ENCODE measurements around the gene PICK1.

PICK1 gene

DNA sequence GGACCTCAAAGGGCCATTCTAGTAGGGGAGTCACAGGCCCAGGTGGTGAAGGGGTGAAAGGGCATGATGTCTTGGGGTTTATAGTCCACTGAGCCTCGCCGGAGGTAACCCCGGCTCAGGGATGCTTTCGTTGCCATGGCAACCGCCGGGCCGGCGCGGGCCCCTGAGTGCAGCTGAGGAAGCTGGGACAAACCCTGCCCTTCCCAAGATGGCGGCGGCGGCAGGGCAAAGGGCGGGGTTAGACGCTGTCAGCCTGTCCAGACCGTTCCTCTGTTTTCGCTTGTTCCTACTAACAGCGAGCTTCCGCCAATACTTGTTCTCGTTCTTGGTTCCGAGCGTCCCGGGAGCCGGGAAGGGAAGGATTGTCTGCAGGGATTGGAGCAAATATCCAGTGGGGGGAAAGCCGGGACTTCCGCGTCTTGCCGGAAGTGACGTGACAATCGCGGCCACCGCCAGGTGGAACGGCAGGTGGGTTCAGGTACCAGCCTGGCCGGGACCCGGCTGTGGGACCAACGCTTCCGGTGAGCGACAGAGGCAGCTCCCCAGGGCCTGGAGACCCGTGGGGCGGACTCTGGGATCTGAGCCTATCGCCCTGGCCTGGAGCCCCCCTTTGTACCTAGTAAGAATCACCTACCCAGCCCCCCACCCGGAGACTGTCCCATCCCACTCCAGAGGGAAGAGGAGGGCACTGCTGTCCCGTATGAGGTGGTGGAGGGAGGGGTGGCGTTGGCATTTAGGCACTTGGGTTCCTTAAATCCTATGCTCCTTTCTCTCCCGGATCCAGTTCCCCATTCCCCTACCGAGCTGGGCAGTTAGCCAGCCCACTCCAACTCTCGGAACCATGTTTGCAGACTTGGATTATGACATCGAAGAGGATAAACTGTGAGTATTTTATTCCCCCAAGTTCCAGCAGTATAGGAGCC, at the start of gene PICK1:
Gene PICK1 (plus strand): TSS at position 436 of the 923 bp plus-strand sequence. CDS start 406 bp downstream, at position 842.
- peak; percentile 68 to 70 for DNase-seq (ENCODE audit: low read depth in 2 of 2)

DNA sequence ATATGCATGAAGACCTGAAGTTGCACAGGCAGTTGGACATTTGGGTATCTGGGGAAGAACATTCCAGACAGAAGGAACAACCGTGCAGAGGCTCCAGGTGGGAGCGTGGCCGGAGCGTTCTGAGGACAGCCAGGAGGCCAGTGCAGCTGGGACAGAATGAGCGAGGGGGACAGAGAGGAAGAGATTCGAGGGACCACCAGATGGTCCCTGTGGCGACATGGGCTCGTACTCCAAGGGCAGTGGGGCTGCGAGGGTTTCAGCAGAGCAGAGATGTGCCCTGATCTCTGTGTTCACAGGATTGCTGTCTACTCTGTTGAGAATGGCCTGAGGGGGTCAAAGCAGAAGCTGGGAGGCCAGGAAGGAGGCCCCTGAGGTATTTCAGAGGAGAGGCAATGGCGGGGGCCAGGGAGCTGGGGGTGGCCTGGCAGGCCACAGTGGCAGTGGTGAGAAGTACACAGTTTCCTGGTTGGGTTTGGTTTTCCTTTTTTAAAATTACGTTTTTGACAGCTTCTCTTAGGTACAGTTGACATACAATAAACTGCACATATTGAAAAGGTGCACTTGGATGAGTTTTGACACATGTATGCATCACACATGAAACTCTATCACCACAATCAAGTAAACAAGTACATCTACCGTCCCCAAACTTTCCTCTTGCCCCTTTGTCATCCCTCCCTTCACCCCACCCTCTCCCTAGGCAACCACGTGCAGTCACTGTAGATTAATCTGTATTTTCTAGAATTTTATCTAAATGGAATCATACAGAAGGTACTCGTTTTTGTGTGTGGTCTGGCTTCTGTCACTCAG, 48.0 kb upstream of the PICK1 start:
- DNase-seq (ENCODE audit: low read depth in 2 of 2), result no peak

DNA sequence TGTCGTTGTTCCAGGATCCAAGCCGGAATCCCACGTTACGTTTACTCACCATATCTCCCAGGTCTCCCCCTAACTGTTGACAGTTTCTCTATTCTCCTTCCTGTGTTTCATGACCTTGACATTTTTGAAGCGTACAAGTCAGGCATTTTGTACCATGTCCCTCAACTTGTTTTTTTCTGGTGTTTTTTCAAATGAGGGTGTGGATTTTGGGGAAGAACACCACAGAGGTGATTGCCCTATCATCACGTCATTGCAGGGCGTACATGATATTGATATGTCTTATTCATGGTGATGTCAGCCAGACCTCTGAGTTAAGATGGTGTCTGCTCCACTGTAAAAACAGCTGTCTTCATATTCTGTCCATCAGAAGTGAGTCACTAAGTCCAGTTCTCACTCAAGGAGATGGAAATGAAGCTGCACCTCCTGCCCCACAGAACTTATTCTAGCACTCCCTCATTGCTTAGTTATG, 44.6 kb upstream of the PICK1 start:
- no peak for DNase-seq (ENCODE audit: low read depth in 2 of 2)

DNA sequence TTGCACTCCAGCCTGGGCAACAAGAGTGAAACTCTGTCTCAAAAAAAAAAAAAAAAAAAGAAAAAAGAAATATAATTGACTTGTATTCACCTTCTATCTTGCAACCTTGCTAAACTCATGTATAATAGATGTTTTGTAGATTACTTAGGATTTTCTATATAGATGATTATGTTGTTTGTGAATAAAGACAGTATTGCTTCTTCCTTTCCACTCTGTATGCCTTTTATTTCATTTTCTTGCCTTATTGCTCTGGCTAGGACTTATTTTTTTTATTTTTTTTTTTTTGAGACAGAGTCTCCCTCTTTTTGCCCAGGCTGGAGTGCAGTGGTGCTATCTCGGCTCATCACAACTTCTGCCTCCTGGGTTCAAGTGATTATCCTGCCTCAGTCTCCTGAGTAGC, 43.1 kb upstream of the PICK1 start:
- DNase-seq (ENCODE audit: low read depth in 2 of 2), result no peak

DNA sequence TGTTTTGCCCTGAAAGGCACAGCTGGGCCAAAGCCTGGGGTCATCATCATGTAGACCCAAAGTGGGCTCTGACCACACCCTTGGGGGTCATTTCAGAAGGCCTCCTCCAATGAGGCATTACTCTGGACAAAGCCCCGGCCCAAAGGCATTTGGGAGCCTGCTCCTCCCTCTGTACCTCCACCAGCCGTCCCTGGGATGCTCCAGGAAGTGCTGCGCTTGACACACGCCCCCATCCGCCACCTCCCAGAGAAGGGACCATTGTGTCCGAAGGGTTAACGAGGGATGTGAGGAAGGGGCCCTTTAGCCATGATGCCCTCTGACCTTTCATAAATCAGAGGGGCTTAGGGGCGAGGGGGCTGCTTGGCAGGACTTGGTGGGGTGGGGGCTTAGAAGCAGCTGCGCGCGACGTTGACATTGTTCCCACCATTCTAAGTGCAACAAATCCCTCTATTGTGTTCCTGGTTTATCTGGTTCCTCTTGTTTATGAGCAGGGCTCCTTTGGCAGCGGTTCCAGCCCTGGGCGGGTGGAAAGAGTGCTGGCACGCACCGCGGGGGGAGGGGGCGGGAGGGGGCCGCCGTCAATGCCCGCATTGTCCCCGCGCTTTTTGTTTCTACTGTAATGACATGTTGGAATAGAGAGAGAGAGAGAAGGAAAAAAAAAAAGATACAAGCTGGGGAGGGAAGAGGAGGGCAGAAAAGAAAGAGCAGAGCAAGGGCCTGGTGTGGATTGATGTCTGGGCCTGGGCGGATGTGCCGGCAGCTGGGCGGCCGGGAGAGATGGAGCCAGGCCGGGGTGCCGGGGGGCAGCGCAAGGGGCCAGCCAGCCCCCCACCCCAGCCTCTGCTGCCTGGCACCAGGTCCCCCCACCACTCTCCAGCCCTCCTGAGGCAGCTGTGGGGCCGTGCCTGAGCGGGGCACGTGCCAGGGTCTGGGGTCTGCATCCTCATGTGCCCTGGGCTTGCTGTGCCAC, 40.7 kb upstream of the PICK1 start:
- DNase-seq (ENCODE audit: low read depth in 2 of 2), result no peak

DNA sequence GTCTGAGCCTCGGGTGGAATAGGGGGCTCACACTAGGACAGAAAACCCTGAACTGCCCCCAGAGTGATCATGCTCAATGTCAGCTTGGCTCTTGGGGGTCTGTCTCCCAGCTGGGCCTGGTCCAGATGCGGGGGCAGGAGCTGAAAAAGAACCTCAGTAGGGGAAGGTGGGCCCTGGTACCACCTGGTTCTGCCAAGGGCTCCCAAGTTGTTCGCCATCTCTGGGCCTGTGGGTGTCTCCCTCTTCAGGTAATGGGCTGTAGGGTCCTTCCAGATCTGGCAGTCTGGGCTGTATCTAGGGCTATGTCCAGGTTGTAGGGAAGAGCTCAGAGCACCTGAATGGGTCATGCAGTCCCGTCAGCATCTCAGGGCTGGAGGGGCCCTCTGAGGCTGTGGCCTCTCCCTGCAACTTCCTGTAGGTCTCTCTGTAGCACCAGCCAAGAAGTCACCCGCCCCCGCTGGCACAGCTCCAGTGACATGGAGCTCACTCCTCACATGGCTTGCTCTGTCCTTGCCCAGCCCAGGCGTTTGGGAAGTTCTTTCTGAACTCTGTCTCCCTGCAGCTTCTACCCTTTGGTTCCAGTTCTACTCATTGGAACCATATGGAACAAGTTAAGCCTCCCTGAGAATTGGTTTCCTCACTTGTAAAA, 39.8 kb upstream of the PICK1 start:
- DNase-seq (ENCODE audit: low read depth in 2 of 2), result no peak

DNA sequence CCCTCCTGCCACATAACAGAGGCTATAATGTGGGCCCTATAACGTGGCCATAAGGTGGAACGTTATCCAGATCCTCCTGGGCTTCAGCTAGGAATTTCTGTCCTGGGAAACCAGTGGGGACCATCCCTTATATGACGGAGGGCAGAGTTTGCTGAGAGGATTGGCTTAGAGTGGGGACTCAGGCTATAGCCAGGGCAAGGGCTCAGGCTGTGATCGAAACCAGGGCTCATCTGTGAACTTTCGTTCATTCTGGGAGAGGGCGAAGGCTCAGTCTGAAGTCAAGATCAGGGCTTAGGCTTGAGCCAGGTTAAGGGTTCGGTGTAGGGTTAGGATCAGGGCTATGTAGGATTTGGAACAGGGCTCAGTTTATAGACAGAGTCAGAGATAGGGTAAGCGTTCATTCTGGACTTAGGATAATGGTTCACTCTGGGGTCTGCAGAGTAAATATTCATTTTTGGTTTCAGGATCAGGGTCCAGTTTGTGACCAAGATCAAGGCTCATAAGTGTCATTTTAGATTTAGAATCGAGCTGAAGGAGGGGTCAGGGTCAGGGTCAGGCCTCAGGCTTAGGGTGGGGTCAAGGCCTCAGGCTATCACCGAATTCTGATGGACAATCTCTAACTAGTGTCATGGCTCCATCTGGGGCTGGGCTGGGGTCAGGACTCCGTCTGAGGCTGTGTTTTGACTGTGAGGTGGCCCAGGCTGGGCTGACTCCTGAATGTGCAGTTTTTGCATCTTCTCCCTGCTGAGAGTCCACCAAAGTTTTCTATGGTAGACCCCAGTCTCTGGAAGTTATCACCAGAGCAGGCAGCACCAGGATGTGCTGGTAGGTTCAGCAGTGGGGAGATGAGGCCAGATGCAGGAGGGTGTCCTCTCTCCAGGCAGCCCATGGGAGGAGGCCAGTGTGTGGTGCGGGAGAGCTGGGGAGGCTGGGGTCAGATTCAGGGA, 39.0 kb upstream of the PICK1 start:
- DNase-seq (ENCODE audit: low read depth in 2 of 2), result no peak

DNA sequence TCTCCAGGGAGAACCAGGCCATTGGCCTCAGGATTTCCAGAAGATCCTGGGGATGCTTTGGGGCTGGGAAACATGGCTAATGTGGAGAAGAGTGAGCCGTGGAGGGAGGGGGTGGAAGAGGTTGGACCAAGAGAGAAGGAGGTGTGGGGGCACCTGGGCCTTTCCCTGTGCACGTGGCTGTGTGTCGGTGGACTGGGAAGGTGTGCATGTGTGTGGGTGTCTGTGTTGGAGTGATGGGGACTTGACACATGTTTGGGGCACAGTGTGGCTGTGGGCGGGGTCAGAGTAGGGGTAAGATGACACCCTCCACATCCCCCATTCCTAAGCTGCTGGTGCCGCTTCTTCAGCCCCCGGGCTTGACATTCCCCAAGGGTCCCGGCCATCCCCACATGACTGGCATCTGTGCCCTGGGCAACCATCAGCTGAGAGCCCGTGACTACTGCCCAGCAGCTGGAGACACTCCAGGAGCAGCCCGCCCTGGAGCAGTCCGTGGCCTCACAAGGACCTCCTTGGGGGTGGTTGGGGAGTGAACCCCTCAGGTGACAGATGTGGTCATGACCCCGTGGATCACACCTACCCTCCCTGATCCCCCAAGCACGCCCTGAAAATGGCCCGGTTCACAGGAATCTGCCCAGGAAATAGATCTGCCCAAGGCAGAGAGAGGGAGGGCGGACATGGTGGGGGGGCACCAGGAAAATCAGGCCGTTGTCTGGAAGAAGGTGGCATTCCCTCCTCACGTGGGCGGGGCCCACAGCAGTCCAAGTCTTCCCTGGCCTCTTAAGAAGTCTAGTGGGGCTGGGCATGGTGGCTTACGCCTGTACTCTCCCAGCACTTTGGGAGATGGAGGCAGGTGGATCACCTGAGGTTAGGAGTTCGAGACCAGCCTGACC, 38.0 kb upstream of the PICK1 start:
- DNase-seq (ENCODE audit: low read depth in 2 of 2), result no peak

DNA sequence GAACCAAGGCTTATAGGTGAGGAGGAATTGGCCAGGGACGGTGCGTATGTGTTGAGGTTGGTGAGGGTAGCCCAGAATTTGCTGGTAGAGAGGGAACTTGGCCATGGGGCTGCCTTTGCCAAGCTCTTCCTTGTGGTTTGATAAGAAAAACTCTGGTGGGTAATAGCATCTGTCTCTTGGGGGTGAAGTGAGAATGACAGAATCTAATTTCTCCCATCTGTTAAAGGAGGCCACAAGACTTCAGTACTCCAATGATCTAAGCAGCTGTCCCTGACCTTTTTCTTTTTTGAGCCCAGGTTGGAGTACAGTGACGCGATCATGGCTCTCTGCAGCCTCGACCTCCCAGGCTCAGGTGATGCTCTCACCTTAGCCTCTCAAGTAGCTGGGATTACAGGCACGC, 36.0 kb upstream of the PICK1 start:
- DNase-seq (ENCODE audit: low read depth in 2 of 2), result no peak

DNA sequence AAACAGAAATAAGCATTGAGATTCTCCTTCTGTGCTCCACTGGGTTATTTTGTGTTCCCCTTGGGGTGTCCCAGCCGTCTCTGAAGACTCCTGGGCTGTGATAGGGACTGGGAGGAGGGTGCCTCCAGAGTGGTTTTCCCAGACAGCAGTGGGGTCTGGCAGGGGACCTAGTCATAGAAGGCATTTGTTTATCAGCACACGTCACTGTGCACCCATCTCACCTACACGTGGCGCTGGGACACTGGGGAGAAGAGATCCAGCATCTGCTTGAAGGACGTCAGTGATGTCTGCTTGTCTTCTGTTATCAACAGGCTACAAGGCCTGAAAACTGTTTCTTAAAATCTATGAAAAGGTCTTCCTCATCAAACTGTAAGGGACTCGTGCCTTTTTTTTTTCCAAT, 34.2 kb upstream of the PICK1 start:
- DNase-seq (ENCODE audit: low read depth in 2 of 2), result no peak

DNA sequence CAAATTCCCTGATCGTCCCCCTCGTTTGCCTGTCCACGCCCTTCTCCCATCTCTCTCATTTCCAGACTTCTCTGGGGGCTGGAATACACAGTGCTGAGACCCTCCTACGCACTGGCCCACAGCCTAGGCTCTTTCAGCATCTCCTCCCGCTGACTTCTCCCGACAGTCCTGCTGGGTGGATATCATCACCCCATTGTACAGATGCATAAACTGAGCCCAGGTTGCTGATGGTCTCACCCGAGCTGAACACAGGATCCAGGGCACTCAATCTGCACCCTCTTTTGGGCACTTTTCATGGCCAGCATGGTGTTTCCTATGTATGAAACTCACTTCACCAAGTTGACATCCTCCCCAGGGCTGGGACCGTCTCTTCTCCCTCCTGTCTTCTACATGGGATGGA, 31.7 kb upstream of the PICK1 start:
- DNase-seq (ENCODE audit: low read depth in 2 of 2), result no peak

DNA sequence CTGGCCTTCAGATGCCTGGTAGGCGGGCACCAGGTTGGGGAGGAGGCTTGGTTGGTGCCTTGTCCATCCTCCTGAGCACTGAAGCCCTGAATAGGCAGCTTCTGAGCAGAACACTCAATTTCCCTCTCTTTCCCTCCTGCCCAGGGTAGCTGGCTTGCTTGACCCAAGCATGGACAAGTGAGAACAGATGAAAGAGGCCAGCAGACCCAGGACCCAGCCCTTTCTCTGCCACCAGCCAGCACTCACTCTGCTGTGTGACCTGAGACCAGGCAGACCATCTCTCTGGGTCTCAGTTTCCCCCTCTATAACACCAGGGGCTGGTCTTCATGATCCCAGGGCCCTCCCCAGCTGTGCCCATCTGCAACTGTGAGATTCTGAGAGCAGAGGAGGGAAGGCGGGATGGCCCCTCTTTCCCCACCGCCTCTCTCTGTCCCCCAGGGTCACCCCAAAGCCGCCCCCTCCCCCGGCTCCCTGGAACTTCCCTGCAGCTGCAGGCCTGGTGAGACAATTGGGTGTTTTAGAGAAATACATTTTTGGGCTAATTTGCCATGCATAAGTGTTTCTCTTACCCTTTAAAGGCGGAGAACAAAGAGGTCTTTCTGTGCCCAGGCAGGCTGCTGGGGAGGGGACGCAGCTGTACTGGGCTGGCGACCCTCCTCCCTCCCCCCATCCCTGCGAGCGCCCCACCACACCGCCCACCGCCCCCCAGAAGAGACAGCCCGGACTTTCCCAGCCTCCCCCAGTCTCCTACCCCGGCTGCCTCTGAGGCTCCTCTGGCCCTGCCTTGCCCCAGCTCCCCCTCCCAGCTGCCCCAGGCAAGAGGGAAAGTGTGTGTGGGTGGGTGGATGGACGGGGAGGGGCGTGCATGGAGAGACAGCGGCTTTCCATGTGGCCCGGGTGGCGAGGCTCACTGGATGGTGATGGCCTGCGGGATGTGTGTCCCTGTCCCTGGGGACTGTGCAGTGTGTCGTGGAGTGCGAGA, 30.8 kb upstream of the PICK1 start:
- DNase-seq (ENCODE audit: low read depth in 2 of 2), result no peak

DNA sequence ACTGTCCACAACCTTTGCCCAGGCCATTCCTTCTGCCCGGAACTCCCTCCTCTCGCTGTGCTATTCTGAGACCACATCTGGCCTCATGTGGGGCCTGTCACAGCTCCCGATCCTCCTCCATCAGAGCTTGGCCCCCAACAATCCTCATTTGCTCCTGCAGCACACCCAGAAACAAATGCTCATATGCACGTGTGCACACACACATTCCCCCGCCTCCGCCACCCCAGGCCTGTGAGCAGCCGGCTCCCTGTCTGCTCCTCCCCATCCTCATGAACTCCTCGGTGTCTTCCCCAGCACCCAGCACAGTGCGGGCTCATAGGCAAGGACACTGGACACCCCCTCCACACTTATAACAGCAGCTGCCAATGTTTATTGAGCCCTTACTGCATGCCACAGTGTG, 29.7 kb upstream of the PICK1 start:
- DNase-seq (ENCODE audit: low read depth in 2 of 2), result no peak

DNA sequence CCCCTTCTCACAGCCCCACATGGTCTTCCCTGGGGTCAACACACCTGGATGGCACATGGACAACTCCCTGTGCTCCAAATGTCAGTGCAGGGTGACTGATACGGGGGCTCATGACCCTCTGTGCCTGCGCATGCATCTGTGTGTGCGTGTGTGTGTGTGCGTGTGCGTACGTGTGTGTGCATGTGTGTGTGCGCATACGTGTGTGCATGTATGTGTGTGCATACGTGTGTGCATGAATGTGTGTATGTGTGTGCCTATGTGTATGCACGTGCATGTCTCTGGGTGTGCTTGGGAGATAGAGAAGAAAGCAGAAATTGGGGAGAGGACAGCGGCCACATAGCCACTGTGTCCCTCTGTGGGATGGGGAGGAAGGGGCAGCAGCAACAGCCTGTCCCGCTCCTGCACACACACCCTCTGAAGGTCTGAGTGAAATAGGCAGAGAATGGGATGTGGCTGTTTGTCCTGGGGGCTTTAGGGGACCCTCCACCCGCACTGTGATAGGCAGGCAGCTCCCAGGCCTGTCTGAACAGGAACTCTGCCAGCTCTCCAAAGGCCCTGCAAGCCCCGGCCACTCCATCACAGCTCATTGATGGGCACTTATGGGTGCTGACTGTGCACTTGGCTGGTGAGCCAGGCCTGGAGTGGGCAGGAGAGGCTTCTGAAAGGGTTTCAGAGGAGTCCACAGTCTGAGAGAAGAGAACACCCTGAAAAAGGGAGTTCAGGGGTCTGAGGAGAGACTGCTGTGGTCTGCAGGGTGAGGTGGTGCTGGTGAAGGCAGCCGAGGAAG, 28.7 kb upstream of the PICK1 start:
- DNase-seq (ENCODE audit: low read depth in 2 of 2), result no peak

DNA sequence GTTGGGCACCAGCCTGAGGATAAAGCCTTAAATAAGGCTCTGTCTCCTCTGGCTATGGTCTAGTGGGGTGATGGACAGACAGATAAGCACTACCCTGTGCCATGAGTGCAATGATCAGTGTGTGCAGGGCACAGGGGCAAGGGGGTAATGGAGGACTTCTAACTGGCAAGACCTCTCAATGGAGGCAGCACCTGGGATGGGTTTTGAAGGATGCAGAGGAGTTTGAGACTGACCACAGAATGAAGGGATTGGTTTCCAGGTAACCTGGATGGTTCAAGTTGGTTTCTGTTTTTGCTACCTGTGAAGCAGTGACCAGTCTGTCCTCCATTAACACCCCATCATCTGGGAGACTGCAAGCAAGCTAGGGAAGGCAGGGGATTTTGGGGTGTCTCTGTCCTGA, 27.8 kb upstream of the PICK1 start:
- no peak for DNase-seq (ENCODE audit: low read depth in 2 of 2)

DNA sequence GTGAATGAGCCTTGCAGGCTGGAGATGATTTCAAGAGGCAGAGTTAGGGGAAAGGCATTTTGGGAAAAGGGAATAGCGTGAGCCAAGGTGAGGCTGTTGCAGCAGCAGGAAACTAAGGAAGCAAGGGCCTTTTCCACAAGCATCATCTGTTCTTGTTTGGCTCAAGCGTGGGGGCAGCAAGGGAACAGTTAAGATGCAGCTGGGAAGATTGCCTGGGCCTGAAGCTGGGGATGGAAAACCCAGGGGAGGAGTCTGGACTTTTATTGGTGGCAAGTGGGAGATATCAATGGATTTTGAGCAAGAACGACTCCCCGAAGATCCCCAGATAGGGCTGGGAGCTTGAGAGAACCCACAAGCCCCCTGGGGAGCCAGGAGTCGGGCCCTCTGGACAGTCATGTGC, 27.3 kb upstream of the PICK1 start:
- DNase-seq (ENCODE audit: low read depth in 2 of 2), result no peak
